HG03103 (cell line): ENCODE results near the gene ZYG11A.
A peak's percentile ranks its signal among the peaks of the same experiment; 100 is the strongest.
"Not testable (repeated sequence)": the region's sequence is repeated elsewhere in the genome, so short reads cannot be mapped to it uniquely, and the experiment has no call there.

Experiments
- ATAC-seq: cut with Tn5 transposase; IDR thresholded peaks from one replicate; pipeline ENCODE4 v1.9.1; 2021; ENCODE audit warnings: low read depth; ENCODE audit not compliant: unreplicated experiment

ZYG11A gene

GRCh38 chr1:52842643-52843310 lies at the start of gene ZYG11A:
Gene ZYG11A (plus strand): TSS chr1:52842760. CDS start chr1:52842884, 124 bp downstream.
- ATAC-seq = peak; percentile 89

GRCh38 chr1:52793717-52794116 lies 48.8 kb upstream of the ZYG11A start:
- not testable (repeated sequence) for ATAC-seq

GRCh38 chr1:52795464-52795863 lies 47.1 kb upstream of the ZYG11A start:
- no peak for ATAC-seq

- no peak for ATAC-seq
Observed at GRCh38 chr1:52798331-52798730, 44.2 kb upstream of the ZYG11A start.

- ATAC-seq = no peak
Observed at GRCh38 chr1:52801011-52801410, 41.5 kb upstream of the ZYG11A start.

GRCh38 chr1:52804083-52804482 lies 38.5 kb upstream of the ZYG11A start:
- not testable (repeated sequence) for ATAC-seq

GRCh38 chr1:52814465-52814864 lies 28.1 kb upstream of the ZYG11A start:
- ATAC-seq = no peak

GRCh38 chr1:52820830-52821229 lies 21.7 kb upstream of the ZYG11A start:
- ATAC-seq = not testable (repeated sequence)

GRCh38 chr1:52825868-52826267 lies 16.7 kb upstream of the ZYG11A start:
- no peak for ATAC-seq

GRCh38 chr1:52834798-52835197 lies 7.8 kb upstream of the ZYG11A start:
- ATAC-seq = no peak

- ATAC-seq = no peak
Observed at GRCh38 chr1:52836035-52836434, 6.5 kb upstream of the ZYG11A start.

- ATAC-seq = not testable (repeated sequence)
Observed at GRCh38 chr1:52839175-52839574, 3.4 kb upstream of the ZYG11A start.

GRCh38 chr1:52845119-52845518 lies 2.6 kb downstream of the ZYG11A start:
- ATAC-seq = not testable (repeated sequence)

- ATAC-seq = no peak
Observed at GRCh38 chr1:52848423-52848822, 5.9 kb downstream of the ZYG11A start.

GRCh38 chr1:52850951-52851350 lies 8.4 kb downstream of the ZYG11A start:
- no peak for ATAC-seq

- ATAC-seq = no peak
Observed at GRCh38 chr1:52852854-52853253, 10.3 kb downstream of the ZYG11A start.

GRCh38 chr1:52855584-52855983 lies 13.0 kb downstream of the ZYG11A start:
- ATAC-seq = no peak

- no peak for ATAC-seq
Observed at GRCh38 chr1:52856026-52856425, 13.5 kb downstream of the ZYG11A start.

GRCh38 chr1:52857443-52857842 lies 14.9 kb downstream of the ZYG11A start:
- ATAC-seq = no peak

GRCh38 chr1:52862666-52863458 lies 20.3 kb downstream of the ZYG11A start:
- ATAC-seq = no peak

- ATAC-seq = peak; percentile 65
Observed at GRCh38 chr1:52867087-52867863, 24.7 kb downstream of the ZYG11A start.
